Hepatocyte (in vitro differentiated cells): ENCODE results near the gene PUS7.

ENCODE experiments used
- EZH2phosphoT487 ChIP-seq: fragments of 200-600 bp; sonication (generic); IDR thresholded peaks from one replicate; pipeline ENCODE4 v1.6.1; 2018; ENCODE audit warnings: antibody characterized with exemption, mild to moderate bottlenecking, low read depth, moderate library complexity; ENCODE audit not compliant: unreplicated experiment, severe bottlenecking
- TF ChIP-seq, protein P1 (sequence below): fragments of 200-600 bp; sonication (generic); IDR thresholded peaks from 2 replicates; pipeline ENCODE4 v1.5.1; 2016; ENCODE audit warnings: antibody characterized with exemption, mild to moderate bottlenecking; ENCODE audit not compliant: poor library complexity

DNA sequence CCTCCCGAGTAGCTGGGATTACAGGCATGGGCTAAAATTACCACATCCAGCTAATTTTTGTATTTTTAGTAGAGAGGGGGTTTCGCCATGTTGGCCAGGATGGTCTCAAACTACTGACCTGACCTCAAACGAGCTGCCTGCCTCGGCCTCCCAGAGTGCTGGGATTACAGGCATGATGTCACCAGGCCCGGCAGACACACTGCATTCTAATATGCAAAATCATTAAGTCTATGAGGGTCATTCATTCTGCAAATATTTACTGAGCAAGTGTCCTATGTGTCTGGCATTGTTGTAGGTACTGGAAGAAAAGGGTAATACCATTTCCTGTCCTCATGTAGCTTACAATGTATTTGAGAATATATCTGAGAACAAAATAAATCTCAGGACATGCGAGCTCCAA is 2.7 kb downstream of the PUS7 start:
- TF ChIP-seq, protein P1, sequence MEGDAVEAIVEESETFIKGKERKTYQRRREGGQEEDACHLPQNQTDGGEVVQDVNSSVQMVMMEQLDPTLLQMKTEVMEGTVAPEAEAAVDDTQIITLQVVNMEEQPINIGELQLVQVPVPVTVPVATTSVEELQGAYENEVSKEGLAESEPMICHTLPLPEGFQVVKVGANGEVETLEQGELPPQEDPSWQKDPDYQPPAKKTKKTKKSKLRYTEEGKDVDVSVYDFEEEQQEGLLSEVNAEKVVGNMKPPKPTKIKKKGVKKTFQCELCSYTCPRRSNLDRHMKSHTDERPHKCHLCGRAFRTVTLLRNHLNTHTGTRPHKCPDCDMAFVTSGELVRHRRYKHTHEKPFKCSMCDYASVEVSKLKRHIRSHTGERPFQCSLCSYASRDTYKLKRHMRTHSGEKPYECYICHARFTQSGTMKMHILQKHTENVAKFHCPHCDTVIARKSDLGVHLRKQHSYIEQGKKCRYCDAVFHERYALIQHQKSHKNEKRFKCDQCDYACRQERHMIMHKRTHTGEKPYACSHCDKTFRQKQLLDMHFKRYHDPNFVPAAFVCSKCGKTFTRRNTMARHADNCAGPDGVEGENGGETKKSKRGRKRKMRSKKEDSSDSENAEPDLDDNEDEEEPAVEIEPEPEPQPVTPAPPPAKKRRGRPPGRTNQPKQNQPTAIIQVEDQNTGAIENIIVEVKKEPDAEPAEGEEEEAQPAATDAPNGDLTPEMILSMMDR: no peak
- TF ChIP-seq EZH2phosphoT487: no peak
